Ureter (tissue), 1 donor: ENCODE results near the gene MPC1. TPM values are rescaled to one million over a fixed set of nuclear protein-coding genes. Genes with fewer than 3 reads are reported as not detected.
"Not testable (repeated sequence)": the region's sequence is repeated elsewhere in the genome, so short reads cannot be mapped to it uniquely, and the experiment has no call there.

Source experiments
- DNase-seq: peaks from one replicate; pipeline ENCODE4 v3.0.0-alpha.2; 2020; ENCODE audit warnings: low spot score
- total RNA-seq: library from RNA; stranded (reverse); gene quantifications from one replicate; pipeline ENCODE4 v1.2.4, GENCODE V29; 2023
- donor health status: DM: yes; HTN: yes; CAD: no.

The MPC1 gene
- total RNA-seq, 1 donor from 2014 or later: 53.9 TPM

GRCh38 chr6:166345672-166346071 lies 37.1 kb downstream of the MPC1 start:
- not testable (repeated sequence) for DNase-seq

GRCh38 chr6:166344921-166345320 lies 37.8 kb downstream of the MPC1 start:
- DNase-seq: not testable (repeated sequence)

GRCh38 chr6:166344240-166344639 lies 38.5 kb downstream of the MPC1 start:
- DNase-seq: no peak

- DNase-seq: no peak
Measured at GRCh38 chr6:166343150-166343487, 39.6 kb downstream of the MPC1 start.

DNA sequence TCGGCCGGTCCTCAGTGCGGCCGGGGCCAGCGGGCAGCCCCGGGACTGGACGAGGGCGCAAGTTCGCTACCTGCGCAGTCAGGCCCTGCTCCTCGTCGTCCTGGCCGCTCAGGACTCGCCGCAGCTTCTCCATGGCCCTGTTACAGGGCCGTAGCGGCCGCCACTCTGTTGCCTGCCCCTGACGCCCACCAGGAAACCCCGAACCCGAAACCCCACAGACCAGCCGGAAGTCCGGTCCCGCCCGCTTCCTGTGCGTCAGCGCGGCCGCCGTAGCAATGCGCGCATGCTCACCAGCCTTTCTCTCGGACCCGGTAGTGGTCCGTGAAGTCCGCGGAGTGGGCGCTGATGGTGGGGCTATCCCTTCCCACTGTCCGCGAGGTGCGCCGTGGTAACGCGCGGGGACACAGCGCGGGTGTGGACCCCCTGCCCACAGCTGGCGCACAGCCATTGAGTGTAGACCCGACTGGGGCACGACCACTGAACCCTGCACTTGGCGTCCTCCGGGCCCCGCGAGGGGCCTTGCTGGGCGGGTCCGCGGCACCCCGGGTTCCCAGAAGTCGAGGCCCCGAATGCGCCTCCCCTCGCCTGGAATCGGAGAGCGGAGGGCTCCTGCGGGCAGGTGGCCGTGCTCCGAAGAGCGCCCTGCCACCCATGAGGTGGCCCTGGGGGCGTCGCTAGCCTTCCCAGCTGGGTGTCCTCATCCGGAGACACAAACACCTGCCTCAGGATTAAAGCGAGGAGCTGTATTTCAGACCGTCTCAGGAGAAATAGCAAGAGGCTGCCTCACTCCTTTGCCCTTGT lies 40.2 kb downstream of the MPC1 start, which contains the start of gene SFT2D1:
TSS of gene SFT2D1 (minus strand) at position 197 of the 801 bp plus-strand sequence. CDS start at position 133, 64 bp downstream.
- peak; percentile 87 for DNase-seq

GRCh38 chr6:166341977-166342348 lies 40.8 kb downstream of the MPC1 start:
- no peak for DNase-seq

- no peak for DNase-seq
Measured at GRCh38 chr6:166341464-166341863, 41.3 kb downstream of the MPC1 start.

- no peak for DNase-seq
Measured at GRCh38 chr6:166338854-166339253, 43.9 kb downstream of the MPC1 start.

DNA sequence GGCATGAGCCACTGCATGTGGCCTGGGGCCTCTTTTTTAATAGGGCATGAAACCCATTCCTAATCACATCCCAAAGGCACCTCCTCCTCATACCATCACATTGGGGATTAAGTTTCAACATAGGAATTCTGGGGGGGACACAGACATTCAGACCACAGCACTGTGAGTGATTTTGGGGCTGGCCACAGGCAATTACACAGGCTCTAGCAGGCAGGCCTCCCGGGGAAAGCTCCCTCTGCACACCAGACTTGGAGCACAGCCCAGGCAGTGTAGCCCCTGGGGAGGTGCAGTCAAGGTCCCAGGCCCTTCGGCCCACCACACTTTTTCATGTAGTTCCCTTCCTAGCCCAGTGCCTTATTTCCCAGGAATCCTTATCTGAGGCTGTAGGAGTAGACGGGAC lies 45.9 kb downstream of the MPC1 start:
- no peak for DNase-seq

GRCh38 chr6:166335378-166336302 lies 47.1 kb downstream of the MPC1 start:
- DNase-seq: no peak

GRCh38 chr6:166334878-166335277 lies 47.9 kb downstream of the MPC1 start:
- no peak for DNase-seq

GRCh38 chr6:166333172-166333995 lies 49.4 kb downstream of the MPC1 start:
- no peak for DNase-seq

DNA sequence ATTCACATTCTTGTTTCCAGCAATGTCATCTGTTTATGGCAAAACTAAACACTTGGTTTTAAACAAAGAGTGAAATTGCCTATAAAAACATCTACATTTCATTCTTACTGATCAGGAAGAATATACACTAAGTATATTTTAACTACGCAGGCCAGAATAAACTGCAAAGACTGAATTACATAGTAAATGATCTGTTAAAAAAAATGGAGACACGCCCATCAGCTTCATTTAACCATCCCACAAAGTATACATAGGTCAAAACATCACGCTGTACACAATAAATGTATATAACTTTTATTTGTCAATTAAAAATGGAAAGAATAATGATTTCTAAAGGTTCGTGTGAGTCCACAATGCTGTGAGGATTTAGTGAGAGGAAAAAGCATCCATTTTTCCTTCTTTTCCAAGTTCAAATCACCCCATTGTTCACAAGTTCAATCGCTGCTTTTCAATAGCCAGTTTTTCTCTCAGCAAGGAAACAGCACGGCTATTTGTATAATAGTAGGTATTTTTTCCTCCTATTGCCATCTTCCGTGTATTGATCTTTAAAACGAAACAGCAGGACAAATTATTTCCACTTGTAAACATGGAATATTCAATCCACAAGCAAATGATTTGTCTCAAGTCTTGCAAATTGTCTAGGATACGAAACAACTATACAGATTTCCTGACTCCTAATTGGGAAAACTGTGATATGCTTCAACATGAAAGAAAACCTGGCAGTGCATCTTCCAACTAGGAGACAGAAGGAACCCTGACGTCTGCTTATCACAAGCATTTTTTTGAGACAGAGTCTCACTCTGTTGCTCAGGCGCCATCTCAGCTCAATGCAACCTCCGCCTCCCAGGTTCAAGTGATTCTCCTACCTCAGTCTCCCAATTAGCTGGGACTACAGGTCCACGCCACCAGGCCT lies 51.0 kb downstream of the MPC1 start:
- DNase-seq: no peak

DNA sequence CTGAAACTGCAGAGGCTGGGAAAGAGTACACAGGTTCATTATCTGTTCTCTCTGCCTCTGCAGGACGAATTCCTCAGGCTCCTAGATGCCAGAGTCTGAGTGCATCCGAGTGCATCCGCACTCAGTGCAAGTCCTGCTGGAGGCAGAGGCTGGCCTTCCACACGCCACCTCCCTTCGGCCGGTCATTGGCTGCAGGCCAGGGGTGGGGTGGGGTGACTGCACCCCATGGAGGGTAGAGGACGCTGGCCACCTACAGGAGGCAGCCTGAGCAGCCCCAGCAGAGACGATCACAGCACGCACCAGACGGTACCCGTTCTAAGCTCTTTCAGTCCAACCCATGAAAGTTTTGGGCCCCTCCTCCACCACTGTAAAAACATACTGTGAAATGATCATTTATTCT lies 52.1 kb downstream of the MPC1 start:
- no peak for DNase-seq

DNA sequence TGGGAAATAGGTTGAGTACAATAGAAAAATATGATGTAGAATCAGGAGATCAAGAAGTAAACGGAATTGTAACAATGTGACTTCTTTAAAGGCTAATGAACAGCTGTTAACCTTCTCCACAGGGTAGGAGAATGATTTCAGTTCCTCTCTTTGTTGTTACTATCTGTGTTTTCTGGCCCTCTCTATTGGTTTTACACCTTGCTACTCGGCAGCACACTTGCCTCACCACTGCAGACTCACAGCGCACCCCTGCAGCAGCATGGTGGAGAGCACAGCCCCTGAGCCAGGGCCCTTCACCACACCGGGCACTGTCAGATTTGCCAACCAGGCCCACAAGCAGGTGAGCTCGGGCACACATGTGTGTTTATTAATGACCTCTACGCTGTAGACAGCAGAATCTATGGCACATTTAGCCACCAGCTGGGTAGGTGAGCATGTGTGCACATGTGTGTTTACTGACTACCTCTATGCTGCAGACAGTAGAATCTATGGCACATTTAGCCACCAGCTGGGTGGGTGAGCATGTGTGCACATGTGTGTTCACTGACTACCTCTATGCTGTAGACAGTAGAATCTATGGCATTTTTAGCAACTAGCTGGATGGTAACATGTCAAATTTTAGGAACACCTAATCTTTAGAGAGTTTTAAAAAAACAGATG lies 57.2 kb downstream of the MPC1 start:
- no peak for DNase-seq

DNA sequence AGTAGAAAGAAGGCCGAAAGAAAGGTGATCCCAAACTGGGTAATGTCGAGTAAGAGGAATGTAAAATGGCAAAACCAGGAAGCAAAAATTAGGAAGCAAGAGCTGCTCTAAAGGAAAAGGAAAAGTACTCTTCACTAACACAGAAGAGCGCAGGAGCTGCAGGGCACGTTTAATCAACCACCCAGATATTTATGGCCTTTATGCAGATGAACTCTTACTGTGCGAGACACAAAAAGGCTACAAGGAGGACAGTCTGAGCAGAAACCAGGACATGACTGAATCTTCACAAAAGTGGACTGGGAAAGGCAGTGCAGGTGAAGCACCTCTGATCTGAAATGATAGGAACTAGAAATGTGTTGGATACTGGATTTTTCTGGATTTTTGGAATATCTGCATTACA lies 59.3 kb downstream of the MPC1 start:
- DNase-seq: no peak

GRCh38 chr6:166318649-166319600 lies 63.8 kb downstream of the MPC1 start:
- no peak for DNase-seq

GRCh38 chr6:166318227-166318626 lies 64.5 kb downstream of the MPC1 start:
- no peak for DNase-seq
